GM18873 (cell line): ENCODE results near the gene LIMS4.
"Not testable (repeated sequence)": the region's sequence is repeated elsewhere in the genome, so short reads cannot be mapped to it uniquely, and the experiment has no call there.

Experiments
- ATAC-seq: cut with Tn5 transposase; IDR thresholded peaks from one replicate; pipeline ENCODE4 v1.9.1; 2021; ENCODE audit warnings: mild to moderate bottlenecking, moderate library complexity, moderate number of reproducible peaks; ENCODE audit not compliant: unreplicated experiment, low FRiP score

The LIMS4 gene

DNA sequence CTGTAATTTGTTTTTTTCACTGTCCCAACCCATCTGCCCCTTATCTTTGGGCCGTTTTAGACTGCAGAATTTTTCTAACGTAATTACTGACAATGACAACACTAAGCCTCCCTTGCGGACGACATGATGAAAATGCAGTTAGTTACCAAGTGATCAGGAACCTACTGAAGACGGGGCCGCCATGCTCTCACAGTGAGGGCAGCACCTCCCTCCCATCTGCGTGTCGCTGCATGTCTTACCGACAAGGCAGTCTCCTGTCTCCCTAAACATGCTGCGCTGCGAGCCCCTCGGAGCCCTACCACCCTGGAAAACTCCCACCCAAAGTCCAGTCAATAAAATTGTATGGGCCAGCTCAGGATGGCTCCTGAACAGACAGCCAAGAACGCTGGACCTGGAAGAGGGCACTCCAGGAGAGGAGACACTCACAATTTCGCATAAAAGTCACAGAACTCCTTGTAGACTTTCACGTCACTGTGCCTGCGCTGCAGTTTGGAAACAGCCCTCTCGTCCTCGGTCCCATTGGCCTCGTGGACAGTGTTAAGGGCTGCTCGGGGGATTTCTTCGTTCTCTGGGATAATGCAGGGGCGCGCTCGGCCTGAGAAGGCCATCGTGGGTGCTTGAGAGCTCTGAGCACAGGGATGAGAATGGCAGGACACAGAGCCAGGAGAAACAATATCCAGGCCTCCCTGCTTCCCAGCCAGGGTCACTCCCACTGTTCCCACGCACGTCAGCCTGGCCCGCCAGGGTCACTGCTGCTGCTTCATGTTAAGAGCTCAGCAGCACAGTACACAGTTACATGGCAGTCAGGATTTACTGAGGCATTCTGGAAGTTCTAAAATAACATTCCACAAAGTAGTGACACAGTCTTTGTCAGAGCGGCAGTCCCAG is at the start of gene LIMS4:
TSS of gene LIMS4 (minus strand) at position 646 of the 888 bp plus-strand sequence. CDS start at position 608, 38 bp downstream.
- not testable (repeated sequence) for ATAC-seq

- peak; percentile 63 for ATAC-seq
These were observed 27.2 kb upstream of the LIMS4 start for GRCh38 chr2:110499755-110500377.

- not testable (repeated sequence) for ATAC-seq
These were observed 23.4 kb upstream of the LIMS4 start for GRCh38 chr2:110496027-110496426.

DNA sequence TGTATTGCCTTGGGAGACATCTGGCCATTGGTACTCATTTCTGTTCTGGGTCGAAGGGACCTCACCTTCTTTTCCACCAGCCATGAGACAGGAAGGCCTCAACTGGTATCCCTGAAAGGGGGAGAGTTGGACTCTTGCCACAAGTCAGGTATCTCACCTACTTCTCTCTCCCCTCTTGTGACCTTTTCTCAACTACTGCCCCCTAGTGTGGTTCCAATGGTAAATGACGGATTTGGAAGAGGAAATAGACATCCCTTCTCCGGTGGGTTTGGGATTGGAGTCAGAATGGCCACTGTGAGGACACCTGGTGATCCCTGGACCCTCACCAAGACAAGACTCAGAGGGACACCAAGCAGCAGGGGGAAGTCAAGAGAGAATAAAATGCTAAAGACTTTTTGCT is 21.9 kb upstream of the LIMS4 start:
- not testable (repeated sequence) for ATAC-seq

- ATAC-seq = not testable (repeated sequence)
These were observed 16.4 kb upstream of the LIMS4 start for GRCh38 chr2:110488991-110489390.

- not testable (repeated sequence) for ATAC-seq
These were observed 10.1 kb upstream of the LIMS4 start for GRCh38 chr2:110482697-110483096.

- not testable (repeated sequence) for ATAC-seq
These were observed 8.6 kb upstream of the LIMS4 start for GRCh38 chr2:110481200-110481599.

GRCh38 chr2:110480084-110480483 is 7.5 kb upstream of the LIMS4 start:
- not testable (repeated sequence) for ATAC-seq

GRCh38 chr2:110477370-110477769 is 4.8 kb upstream of the LIMS4 start:
- ATAC-seq = not testable (repeated sequence)

DNA sequence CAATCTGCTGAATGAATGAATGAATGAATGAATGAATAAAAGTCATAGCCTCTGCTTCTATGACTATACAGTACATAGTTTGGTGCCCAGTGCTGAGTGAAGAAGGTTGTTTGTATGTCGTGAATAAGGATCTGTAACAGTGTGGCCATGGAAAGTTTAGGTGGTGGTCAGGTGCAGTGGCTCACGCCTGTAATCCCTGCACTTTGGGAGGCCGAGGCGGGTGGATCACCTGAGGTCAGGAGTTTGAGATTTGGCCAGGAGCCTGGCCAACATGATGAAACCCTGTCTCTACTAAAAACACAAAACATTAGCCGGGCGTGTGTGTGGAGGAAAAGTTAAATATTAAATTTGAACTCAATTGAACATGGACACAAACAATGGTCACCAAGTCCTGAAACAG is 4.3 kb upstream of the LIMS4 start:
- ATAC-seq = not testable (repeated sequence)

DNA sequence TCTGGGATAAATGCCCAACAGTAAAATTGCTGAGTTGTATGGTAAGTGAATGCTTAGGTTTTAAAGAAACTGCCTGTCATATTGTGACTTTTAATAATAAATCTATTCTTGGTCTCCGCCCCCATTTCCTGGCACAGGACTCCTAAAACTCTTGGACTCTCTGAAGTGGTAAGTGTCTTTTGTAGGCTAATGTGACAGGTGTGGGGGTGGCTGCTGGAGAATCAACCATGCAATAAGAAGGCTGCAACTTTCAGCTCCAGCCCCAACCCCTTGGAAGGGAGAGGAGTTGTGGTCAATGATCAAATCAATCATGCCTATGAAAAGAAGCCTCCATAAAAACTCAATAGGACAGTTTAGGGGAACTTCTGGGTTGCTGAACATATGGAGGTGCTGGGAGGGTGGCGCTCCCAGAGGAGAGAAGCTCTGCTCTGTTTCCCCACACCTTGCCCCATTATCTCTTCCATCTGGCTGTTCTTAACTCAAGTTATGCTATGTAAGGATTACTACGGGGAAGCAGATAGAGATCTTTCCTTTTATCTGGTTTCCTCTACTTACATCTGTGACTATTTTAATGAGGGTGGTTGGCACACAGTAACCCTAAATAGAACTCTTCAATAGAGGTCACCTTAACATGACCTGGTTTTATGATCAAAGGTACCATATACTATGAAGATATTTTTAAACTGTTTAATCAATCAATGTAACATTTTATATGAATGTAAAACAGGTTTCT is 3.2 kb upstream of the LIMS4 start:
- not testable (repeated sequence) for ATAC-seq

DNA sequence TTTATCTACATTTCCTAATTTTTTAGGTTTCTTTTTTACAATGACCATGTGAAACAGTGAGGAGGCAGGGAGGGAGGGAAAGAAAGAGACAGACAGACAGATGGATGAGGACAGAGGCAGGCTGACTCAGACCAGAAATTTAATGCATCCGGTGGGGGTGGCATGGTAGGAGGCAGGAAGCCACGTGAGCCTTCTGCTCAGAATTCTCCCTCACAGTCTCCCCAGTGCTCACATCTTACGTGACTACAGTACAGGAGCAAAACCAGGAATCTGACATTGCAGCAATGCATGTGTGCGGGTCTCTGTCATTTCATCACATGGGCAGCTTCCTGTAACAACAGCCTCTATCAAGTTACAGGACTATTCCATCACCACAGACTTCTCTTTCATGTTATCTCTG is 2.3 kb upstream of the LIMS4 start:
- ATAC-seq = peak; percentile 96

GRCh38 chr2:110473059-110473358 is 393 bp upstream of the LIMS4 start:
- not testable (repeated sequence) for ATAC-seq

DNA sequence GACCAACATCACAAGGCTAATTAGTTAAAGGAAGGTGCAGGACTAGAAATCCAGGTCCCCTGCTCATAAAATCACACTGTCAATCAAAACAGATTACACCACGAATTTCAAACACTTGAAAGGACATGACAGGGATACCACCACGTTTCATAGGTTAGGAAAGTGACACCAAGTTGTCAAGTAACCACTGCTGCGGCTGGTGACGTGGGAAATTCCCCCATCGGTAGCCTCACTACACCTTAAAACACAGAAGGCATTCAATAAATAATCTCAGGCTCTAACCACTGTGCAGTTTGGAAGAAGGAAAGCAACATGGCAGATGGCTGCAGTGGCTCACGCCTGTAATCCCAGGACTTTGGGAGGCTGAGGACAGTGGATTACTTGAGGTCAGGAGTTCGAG is 3.7 kb downstream of the LIMS4 start:
- ATAC-seq = not testable (repeated sequence)

DNA sequence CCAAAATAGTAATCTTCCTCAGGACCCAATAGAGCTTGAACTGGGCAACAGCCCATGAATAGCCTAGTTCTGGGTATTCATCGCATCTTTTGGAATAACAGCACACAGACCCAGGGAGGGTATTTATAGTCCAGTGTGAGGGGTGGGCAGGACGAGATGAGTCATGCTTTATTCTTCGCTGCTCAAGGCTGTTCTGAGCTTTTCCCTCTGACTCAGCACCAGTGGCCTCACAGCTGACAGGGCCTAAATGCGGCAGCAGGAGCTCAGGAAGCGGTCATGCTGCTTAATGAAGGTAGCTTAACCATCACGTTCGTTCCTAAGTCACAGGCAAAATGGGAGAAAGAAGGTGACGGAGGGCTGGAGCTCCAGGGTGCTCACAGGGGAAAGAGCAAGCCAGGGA is 7.3 kb downstream of the LIMS4 start:
- peak; percentile 83 for ATAC-seq

- ATAC-seq = not testable (repeated sequence)
These were observed 10.2 kb downstream of the LIMS4 start for GRCh38 chr2:110462458-110462857.

DNA sequence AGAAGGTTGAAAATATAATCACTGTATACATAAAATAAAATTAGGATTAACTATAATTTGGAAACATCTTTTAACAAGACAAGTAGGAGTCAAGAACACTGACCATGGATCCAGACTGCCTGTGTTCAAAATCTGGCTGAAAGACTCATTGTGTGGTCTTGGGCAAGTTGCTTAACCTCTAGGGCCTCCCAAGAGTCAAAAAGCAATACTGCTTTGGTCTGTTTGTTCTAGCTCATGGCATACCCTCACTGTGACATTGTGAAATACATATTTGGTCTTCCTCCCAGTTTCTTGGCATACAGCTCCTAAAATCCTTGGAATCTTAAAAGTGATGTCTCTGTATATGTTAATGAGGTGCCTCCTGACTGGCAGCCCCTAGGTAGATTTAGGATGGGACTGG is 12.3 kb downstream of the LIMS4 start:
- not testable (repeated sequence) for ATAC-seq

GRCh38 chr2:110457214-110457590 is 15.4 kb downstream of the LIMS4 start:
- not testable (repeated sequence) for ATAC-seq

DNA sequence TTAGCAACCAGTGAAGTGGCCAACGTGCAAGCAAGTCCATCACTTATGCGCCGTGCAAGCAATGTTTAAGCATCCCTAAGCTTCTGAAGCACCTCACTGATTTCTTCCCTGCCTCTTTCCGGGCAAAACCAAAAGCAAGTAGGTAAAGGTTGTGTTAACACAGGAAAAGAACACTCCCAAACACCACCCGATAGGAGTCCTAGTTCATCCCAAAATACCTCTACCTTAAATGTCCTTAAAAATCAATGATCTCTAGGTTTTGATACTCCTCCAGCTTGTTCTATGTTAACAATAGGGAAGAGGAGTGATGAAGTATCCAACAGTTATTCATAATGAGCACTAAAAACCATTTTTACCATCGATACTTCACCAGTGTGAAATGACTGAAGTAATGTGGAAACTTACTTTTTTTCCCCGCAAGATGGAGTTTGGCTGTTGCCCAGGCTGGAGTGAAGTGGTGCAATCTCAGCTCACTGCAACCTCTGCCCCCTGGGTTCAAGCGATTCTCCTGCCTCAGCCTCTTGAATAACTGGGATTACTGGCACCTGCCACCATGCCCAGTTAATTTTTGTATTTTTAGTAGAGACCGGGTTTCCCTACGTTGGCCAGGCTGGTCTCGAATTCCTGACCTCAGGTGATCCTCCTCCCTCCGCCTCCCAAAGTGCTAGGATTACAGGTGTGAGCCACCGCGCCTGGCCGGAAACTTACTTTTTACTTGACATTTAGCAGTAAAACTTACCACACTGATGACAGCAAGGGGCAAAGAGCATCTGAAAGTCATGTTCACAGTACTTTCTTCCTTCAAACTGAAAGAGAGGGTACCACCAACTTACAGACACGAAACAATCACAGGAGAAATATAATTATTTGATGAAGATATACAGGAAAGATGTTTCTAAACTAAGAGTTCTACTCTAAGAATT is 16.1 kb downstream of the LIMS4 start:
- ATAC-seq = not testable (repeated sequence)

DNA sequence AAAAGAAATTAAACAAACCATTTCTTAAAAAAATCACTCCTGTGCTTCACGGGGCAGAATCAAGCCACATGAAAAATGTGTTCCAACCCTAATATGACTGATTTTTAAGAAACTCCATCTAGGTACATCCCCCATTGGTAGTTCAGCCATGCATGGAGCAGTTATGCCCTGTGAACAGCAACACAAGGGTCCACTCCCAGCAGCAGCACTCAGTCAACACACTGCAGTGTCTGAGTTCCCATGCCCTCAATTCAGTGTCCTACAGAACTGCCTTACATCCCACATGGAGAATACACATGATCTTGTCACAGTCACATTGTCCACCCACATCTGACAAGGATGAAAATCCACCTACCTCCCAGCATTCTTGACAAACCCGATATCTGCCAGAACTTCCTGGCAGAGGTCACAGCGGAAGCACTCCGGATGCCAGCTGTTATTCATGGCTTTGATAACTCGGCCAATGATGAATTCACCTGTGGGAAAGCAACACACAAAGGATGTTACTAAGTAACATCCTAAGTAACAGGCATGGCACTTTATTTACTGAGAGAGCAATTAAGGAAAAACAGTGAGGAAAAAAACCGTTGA is 17.4 kb downstream of the LIMS4 start:
- not testable (repeated sequence) for ATAC-seq
